C4-2B (cell line): ENCODE results near the gene STKLD1.

Experiments used
- ZFX ChIP-seq: fragments of 450-650 bp; IDR thresholded peaks from 2 replicates; pipeline ENCODE4 v1.6.1; 2017
- TF ChIP-seq, protein P1 (sequence below): fragments of 450-650 bp; conservative IDR thresholded peaks from 2 replicates; pipeline ENCODE4 v1.5.1; 2017; ENCODE audit warnings: mild to moderate bottlenecking

DNA sequence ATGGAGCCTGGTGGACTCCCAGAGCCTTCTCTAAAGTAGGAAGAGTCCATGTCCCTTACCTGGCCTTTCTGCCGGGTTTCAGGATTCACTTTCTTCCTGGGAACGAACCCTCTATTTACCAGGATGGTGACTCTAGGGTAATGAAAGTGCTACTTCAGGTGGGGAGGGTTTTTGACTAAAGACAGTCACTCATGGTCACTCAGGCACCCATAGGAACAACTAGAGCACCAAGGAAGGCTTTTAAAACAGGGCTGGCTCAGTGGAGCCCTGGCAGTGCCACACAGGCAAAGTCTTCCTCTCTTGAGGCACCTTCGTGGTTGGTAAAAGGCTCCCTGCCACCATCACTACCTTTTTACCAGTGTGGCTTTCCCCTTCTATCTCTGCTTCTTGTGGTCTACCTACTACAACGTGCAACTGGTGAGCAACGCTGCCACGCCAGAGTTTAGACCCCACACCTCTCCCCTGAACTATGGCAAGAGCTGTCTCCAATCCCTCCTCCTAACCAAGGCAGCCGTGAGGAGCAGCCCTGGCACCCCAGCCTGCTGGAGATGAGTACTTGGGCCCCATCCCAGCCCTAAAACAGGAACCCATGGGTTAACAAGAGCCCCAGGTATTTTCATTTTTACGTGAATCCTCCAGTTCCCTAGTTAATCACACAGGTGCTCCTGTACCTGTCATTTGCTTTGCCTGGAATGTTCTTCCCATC, 23.4 kb upstream of the STKLD1 start:
- TF ChIP-seq, protein P1, sequence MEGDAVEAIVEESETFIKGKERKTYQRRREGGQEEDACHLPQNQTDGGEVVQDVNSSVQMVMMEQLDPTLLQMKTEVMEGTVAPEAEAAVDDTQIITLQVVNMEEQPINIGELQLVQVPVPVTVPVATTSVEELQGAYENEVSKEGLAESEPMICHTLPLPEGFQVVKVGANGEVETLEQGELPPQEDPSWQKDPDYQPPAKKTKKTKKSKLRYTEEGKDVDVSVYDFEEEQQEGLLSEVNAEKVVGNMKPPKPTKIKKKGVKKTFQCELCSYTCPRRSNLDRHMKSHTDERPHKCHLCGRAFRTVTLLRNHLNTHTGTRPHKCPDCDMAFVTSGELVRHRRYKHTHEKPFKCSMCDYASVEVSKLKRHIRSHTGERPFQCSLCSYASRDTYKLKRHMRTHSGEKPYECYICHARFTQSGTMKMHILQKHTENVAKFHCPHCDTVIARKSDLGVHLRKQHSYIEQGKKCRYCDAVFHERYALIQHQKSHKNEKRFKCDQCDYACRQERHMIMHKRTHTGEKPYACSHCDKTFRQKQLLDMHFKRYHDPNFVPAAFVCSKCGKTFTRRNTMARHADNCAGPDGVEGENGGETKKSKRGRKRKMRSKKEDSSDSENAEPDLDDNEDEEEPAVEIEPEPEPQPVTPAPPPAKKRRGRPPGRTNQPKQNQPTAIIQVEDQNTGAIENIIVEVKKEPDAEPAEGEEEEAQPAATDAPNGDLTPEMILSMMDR: no peak
- TF ChIP-seq ZFX: no peak
